ENCODE measurements around the gene EIPR1. TPM values are rescaled to one million over a fixed set of nuclear protein-coding genes. Genes with fewer than 3 reads are reported as not detected.
"Not testable (repeated sequence)": the region's sequence is repeated elsewhere in the genome, so short reads cannot be mapped to it uniquely, and the experiment has no call there.

EIPR1 gene
- total RNA-seq, 2 donors from 2014 or later, result 14.1 to 16.3 TPM

DNA sequence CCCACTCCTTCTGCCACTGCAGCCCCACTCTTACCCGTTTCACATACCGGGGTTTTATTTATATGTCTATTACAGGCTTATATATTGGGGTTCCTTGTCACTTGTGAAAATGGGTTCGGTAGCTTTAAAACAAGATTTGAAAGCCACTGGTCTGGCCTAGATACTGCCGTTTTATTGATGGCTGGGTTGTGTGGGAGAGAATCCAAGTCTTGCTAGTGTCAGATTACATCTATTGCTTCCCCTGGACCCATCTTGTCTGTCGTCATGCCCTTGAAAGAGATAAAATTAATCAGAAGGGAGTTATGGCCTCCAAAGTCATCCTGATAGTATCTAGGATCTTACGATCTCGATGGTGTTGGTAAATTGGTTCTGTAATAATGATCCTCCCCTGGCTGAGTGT, 79.4 kb downstream of the EIPR1 start:
- peak; percentile 18 for DNase-seq (ENCODE audit: low spot score)
- intact Hi-C loops (cut with DNase I), result no loop called here

DNA sequence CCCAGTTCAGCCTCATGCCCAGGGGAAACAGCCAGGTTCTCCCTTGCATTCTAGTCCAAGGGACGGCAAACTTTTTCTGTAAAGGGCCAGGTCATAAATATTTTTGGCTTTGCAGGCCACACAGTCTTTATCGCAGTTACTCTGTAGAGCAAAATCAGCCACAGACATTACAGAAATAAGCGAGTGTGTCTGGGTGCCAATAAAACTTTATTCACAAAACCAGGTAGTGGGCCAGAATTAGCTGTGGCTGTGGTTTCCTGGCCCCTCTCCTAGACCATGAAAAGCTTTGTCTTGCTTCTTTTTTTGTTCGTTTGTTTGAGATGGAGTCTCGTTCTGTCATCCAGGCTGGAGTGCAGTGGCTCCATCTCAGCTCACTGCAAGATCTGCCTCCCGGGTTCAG, 80.1 kb downstream of the EIPR1 start:
- no peak for DNase-seq (ENCODE audit: low spot score)
- intact Hi-C loops (cut with DNase I), result loop anchor here in 1 of 2 donors (1.0 kb wide), 1 partner anchor 25 kb away; no protein-coding TSS in a partner anchor

DNA sequence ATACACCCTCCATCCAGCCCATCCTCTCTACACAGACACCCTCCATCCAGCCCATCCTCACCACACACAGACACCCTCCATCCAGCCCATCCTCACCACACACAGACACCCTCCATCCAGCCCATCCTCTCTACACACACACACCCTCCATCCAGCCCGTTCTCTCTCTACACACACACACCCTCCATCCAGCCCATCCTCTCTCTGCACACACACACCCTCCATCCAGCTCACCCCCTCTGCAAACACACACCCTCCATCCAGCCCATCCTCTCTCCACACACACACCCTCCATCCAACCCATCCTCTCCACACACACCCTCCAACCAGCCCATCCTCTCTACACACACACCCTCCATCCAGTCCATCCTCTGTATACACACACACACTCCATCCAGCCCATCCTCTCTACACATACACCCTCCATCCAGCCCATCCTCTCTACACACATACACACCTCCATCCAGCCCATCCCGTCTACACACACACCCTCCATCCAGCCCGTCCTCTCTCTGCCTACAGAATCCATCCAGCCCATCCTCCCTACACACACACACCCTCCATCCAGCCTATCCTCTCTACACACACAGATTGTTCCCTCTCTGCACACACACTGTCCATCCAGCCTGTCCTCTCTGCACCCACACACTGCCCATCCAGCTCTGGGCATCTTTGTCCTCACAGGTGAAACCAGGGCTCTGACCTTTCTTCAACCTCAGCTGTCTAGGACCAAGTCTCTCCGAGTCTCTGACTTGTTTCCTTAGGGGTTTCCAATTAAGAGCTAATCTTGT, 81.2 kb downstream of the EIPR1 start:
- DNase-seq (ENCODE audit: low spot score), result peak; percentile 18
- intact Hi-C loops (cut with DNase I), result no loop called here

DNA sequence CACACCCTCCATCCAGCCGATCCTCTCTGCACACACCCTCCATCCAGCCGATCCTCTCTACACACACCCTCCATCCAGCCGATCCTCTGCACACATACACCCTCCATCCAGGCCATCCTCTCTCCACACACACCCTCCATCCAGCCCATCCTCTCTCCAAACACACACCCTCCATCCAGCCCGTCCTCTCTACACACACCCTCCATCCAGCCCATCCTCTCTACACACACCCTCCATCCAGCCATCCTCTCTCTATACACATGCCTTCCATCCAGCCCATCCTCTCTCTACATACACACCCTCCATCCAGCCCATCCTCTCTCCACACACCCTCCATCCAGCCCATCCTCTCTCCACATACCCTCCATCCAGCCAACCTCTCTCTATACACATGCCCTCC, 83.1 kb downstream of the EIPR1 start:
- DNase-seq (ENCODE audit: low spot score), result no peak

DNA sequence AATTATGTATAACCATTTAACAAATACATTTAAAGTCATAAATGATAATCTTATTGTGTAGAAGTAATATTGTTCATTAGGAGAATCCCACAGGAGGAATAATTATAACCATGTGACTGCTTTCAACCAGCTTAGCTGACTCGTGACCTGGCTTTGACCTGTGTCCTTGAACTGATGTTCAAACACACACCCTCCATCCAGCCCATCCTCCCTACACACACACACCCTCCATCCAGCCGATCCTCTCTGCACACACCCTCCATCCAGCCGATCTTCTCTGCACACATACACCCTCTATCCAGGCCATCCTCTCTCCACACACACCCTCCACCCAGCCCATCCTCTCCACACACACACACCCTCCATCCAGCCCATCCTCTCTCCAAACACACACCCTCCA, 83.5 kb downstream of the EIPR1 start:
- peak; percentile 13 for DNase-seq (ENCODE audit: low spot score)
- intact Hi-C loops (cut with DNase I), result no loop called here

More for the DNA sequence above, 83.1 kb downstream of the EIPR1 start:
- intact Hi-C loops (cut with DNase I), result no loop called here

DNA sequence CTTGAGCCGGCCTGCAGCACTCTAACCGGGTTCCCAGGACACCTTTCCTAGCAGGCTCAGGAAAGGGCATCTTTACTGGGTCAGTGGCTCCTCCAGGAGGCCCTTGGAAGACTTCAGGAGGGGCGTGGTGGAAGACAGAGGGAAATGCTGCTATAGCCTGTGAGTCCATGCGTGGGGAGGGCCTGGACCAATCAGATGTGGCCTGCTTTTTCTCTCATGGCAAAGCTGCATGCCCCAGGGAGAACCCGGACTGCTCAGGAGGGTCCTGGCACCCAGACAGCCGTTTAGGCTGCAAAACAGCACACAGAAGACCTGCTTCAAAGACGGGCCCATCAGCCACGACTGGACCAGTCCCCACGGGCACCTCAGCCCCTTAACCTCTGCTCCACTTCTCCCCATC, 84.4 kb downstream of the EIPR1 start:
- intact Hi-C loops (cut with DNase I), result no loop called here
- DNase-seq (ENCODE audit: low spot score), result peak; percentile 71

DNA sequence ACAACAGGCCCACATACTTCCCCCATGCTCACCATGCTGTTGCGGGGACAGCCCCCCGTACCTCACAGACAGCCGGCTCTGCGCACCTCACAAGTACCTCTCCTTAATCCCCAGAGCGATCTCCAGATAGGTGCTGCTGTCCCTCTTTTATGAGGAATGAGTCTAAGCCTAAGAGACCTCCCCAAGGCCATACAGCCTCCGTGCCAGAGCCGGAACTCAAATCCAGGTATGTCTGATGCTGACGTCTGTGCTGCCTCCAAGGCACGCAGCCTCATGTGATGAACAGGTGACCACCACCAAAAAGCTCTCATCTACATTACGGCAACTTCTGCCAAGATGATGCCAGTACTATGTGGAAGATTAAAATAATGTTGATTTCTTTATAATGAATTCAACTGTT, 85.2 kb downstream of the EIPR1 start:
- intact Hi-C loops (cut with DNase I), result no loop called here
- DNase-seq (ENCODE audit: low spot score), result peak; percentile 66

DNA sequence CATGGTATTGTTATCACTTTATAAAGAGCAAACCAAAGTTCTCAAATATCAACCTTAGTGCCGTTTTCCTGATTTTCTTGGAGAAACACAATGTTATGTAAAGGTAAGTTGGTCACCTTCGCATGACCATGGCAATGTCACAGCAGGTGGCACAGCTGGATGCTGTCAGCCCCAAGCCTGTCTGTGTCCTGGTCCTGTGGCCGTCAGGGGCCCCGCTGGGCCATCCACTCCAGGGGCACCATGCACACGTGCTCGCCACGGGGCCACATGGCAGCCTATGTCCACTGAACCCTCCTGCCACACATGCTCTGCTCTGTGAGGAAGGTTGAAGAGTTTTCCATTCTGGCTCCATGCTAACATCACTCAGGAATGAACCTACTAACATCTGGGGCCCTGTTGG, 85.9 kb downstream of the EIPR1 start:
- intact Hi-C loops (cut with DNase I), result no loop called here
- peak; percentile 59 for DNase-seq (ENCODE audit: low spot score)

DNA sequence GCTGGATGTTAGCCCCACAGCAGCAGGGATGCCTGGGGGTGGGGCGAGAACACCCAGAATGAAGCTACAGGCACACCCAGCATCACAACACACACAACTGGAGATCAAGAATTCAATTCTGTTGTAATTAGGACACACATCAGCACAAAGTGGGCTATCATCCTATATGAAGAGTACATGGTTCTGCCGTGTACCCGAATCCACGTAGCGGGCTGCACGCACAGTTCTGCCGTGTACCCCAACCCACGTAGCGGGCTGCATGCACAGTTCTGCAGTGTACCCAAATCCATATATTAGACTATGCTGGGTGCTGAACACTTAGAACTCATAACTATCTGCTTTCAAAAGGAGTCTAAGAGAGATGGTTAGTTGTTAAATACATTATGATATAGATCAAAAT, 86.5 kb downstream of the EIPR1 start:
- intact Hi-C loops (cut with DNase I), result no loop called here
- DNase-seq (ENCODE audit: low spot score), result peak; percentile 29

DNA sequence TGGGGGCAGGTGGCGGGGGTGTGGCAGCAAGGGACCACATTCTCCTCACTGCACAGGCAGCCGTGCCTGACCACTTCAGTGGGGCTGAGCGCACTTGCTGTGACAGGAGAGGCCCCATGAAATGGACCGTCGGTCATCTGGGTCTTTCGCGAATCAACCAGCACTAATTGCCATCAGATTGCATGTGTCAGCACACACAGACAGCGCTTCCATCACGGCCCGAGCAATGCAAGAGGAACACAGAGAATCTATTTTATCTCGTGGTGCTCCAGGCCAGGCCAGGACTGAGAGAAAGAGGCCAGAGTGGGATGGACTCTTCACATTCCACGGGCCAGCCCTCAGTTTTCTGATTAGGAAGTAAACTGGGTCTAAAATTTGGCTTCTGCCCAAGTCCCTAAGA, 87.0 kb downstream of the EIPR1 start:
- DNase-seq (ENCODE audit: low spot score), result peak; percentile 30
- intact Hi-C loops (cut with DNase I), result no loop called here

DNA sequence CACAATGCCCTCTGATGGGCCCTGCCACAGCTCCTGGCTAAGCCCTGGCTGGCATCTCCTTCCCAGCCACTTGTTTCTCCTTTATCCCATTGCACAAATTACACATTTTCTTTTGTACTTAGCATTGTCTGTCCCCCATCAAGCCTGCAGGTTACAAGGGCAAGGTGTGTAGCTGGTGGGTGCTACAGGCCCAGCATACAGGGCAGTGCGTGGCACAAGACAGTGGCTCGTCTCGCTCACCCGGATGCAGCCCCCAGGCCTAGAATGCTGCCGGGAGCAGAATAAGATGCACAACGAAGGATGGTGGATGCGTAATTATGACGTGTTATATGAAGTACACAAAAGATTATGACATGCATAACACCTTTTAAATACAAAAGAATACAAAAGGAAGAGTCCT, 87.6 kb downstream of the EIPR1 start:
- intact Hi-C loops (cut with DNase I), result no loop called here
- peak; percentile 38 for DNase-seq (ENCODE audit: low spot score)

DNA sequence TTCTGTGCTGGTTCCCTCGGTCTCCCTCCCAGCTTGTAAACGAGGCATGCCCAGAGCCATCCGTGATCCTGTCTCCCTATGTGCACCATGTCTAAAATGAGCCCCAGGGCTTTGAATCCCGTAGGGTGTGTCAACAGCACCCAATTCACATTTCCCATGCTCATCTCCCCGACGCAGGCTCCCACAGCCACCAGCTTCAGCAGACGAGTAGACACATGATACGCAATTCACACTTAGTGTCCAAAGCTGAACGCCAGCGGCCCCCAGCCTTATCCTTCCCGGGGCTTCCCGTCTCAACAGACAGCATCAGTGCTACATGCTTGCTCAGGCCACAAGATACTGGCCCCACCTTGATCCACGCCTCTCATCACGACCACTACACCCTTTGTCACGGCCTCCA, 88.1 kb downstream of the EIPR1 start:
- DNase-seq (ENCODE audit: low spot score), result peak; percentile 76
- intact Hi-C loops (cut with DNase I), result no loop called here

DNA sequence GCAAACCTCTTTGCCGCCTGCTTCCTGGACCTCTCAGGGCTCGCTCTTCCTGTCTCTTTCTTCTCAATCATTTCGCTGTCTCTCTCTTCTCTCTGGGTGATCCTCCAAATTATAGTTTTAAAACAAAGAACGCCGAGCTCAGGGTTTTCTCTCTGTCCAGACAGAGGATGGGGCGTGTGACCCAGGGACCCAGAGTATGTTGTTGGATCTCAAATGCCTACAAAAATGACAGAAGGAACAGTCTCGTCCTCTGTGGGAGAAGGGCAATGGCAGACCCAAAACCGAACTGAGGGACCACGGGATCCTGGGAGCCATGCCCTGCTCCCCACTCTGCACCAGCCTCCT, 88.5 kb downstream of the EIPR1 start:
- no peak for DNase-seq (ENCODE audit: low spot score)
- intact Hi-C loops (cut with DNase I), result no loop called here

DNA sequence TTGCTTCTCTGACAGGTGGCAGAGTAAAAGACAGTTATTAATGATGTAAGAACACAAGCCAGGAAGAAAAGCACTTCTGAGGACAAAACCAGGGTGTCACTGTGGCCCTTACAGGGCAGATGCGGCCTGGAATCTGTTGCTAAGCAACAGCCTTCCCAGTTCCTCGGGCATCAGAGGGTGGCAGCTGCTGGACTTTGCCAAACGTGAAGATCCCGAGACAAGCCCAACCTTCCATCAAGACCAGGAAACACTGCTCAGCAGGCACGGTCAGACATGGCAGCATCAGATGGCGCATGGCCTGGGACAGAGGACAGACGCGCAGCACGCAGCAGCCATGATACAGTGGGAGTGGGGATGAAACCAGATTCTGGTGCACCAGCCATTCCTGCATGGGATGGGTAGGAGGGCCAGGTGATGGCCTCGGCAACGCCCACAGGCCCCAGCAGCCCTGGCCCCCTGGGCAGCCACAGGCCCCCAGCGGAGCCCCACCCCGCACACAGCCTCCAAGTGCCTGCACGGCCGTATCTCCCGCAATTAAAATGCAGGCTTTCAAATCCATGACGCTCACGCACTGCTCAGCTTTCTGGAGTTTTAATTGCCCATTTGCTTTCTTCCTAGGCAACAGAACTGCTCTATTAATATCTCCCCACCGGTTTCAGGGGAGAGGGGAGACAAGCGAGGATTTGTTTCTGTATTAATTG, 89.0 kb downstream of the EIPR1 start:
- intact Hi-C loops (cut with DNase I), result no loop called here
- peak; percentile 55 for DNase-seq (ENCODE audit: low spot score)

DNA sequence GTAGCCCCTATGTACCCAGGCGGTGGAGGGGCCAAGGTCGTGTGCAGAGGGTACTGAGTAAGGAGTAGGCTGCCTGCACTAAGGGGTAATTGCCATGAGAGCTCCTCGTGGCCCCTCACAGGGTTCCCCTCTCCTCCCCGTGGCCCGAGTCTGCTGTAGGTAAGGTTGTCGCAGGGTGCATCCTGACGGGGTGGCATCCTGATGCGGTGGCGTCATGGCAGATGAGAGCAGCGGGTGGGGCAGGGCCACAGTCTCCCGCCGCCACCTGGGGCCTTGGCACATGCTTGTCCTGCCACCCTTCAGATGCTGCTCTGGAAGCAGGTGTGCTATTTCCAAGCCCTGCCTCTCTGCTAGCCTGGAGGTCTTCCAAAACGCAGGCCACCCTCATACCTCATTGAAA, 89.7 kb downstream of the EIPR1 start:
- intact Hi-C loops (cut with DNase I), result no loop called here
- peak; percentile 55 for DNase-seq (ENCODE audit: low spot score)

DNA sequence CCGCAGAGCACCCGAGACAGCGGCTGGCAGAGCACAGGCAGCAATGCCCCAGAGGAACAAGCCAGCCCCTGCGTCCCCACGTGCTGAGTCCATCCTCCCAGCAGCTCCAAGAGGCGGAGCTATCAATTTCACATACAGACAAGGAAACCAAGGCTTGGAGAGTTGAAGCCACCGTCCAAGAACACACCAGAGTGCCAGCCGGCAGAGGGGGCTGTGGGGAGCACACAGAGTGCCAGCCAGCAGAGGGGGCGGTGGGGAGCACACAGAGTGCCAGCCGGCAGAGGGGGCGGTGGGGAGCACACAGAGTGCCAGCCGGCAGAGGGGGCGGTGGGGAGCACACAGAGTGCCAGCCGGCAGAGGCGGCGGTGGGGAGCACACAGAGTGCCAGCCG, 91.0 kb downstream of the EIPR1 start:
- DNase-seq (ENCODE audit: low spot score), result peak; percentile 52
- intact Hi-C loops (cut with DNase I), result not testable (repeated sequence)

DNA sequence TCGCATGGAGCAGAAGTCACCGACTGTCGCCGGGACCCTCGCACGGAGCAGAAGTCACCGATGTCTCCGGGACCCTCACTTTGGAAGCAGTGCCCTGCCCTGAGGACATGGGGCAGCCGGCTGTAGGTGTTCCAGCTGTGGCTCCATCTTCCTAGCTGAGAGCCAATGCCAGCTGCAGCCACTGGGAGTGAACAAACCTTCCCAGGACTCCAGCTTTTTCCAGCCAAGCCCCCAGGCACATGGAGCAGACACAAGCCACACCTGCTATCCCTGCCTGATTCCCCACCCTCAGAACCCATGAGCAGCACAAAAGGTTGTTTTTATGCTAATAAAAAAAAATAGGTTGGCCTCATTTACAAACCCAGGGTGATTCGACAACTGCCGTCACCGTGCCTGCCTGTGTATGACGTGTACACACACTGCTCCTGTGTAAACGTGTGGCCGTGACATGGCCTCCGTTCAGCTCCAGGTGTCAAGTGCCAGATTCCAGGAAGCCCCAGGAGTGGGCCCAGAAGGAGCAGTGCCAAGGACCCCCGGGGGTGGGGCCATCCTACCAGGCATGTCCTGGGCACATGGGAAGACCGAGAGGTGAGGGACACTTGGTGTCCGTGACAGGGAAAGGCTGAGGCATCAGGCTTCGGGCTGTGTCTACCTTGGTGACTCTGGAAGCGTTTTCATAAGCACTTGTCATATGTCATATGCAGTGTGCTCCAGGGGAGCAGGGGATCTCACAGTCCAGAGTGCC, 91.5 kb downstream of the EIPR1 start:
- DNase-seq (ENCODE audit: low spot score), result peak; percentile 51
- intact Hi-C loops (cut with DNase I), result no loop called here

DNA sequence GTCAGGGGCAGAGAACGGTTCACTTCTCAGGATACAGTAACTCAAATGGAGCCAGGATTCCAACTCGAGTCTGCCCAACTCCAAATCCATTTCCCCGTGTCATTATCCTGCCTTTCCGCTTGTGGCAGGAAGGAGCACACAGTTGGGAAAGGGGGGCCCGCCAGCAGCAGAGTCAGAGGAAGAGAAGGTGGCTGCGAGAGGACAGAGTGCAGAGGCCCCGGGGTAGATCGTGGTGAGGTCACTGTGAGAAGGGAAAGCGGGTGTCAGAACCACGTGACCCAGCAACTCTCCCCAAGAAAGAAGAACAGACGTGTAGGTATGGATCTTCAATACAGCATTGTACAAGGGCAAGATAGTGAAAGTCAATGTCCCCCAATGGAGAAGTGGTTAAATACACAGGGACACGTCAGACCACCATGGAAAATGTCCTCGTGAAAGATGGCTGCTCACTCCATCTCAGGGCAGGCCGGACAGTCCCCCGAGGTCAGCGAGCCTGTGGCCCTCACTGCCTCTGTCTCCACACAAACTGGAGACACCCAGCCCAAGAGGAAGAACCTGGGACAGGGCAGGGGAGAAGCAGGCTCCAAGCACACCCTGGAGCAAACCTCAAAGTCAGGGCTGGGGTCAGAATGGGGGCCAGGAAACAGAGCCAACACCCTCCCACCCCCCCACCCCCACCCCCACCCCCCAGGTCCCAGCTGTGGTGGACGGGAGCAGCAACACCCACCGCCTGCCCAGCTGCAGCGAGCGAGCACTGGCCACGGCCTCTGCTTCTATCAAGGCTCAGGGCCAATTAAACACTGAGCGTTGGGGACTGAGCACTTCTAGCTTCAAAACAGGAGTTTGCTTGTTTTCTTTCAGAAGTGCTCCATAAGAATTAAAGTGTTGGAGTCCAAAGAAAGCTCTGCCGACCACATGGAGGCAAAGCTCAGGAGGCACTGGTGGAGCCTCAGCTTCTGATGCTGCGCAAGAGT, 92.7 kb downstream of the EIPR1 start:
- peak; percentile 70 for DNase-seq (ENCODE audit: low spot score)
- intact Hi-C loops (cut with DNase I), result no loop called here
